Measurements from ENCODE around the gene LRRC45.

DNA sequence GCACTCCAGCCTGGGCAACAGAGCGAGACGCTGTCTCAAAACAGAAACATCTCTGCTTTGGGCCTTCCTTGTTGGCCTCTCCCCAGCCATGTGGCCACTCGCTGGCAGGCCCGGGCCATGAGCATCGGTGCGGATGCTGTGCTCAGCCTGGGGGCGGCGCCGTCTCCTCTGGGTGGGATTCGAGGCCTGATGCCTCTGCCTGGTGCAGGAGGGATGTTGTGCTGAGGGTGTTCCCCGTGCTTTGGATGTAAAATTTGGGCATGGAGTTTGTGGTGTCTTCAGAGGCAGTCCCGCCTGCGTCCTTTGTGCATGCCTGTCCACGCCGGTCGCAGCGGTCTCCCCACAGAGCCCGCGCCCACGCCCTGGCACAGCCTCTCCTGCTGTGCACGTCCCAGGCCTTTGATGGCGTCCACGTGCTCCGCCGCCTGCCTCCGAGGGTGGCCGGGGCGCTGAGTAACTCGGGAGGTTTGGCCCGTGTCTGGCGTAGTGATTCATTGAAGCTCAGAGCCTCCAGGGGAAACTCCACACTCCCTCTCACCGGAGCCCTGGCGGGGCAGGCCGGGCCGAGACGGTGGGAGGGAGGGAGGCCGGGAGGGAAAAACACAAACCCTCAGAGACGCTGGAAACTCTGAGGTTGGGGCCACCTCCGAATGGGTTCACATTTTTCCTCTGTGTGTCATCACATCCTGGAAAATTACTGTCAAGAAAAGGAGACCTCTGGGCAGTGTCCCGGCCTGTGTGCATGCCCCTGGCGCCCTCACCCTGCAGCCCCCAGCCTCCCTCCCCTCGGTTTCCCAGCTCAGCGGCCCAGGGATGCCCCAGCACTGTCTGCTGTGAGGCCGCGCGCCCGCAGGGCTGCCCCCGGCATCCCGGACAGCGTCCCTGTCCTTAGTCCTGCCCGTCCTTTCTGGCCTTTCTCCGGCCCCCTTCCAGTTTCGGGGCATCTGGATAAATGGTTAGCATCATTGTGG, 19.4 kb upstream of the LRRC45 start:
- TF ChIP-seq POLR2A (IDR thresholded peaks at IDR 0.05; ENCODE audit: low read length) (no peak), GATA1 (IDR thresholded peaks at IDR 0.05; ENCODE audit: low read depth, low read length) (no peak)
